Endothelial cell of umbilical vein (primary cell): Measurements from ENCODE around the gene DALRD3. TPM values are rescaled to one million over a fixed set of nuclear protein-coding genes. Genes with fewer than 3 reads are reported as not detected.

Experiments
- BruUV-seq: library from RNA; stranded (reverse); fragments of 400-500 nt; replicated peaks from 2 replicates; lab custom pipeline; 2021; lab: Mats Ljungman, UMichigan
- CTCF ChIA-PET: fragments of 300-600, 350-600 bp; sonication (Branson Sonifier 250); formaldehyde crosslinking; loops from one replicate; lab custom pipeline; 2021; ENCODE audit warnings: antibody characterized with exemption, inconsistent platforms; lab: Charles Lee
- POLR2A ChIA-PET: fragments of 300-600, 350-600 bp; sonication (Branson Sonifier 250); formaldehyde crosslinking; loops from one replicate; lab custom pipeline; 2021; ENCODE audit warnings: antibody characterized with exemption, inconsistent platforms; lab: Charles Lee
- DNase-seq: peaks from one replicate; pipeline ENCODE4 v3.0.0-alpha.2; 2011; ENCODE audit warnings: low read depth, low spot score
- FAIRE-seq: peaks from 2 replicates; lab custom pipeline; 2011; peaks lifted over from hg19 to GRCh38; lab: Jason Lieb, UNC
- H2AFZ ChIP-seq: 2 replicates; pipeline ENCODE4 v1.6.0; 2012; ENCODE audit warnings: low read depth, low read length, control low read depth, inconsistent platforms
- H3K27ac ChIP-seq: 2 replicates; pipeline ENCODE4 v1.5.1; 2011; ENCODE audit warnings: low read depth, mild to moderate bottlenecking, control low read depth, low read length, moderate library complexity; ENCODE audit not compliant: insufficient read depth
- H3K27me3 ChIP-seq, 2 experiments: 2 replicates each; pipeline versions ENCODE4 v1.6.0 to v1.6.1; 2011; ENCODE audit warnings: low read length in 2 of 2, mixed read lengths in 1 of 2; ENCODE audit not compliant: control insufficient read depth in 2 of 2, insufficient read depth in 2 of 2
- H3K36me3 ChIP-seq, 2 experiments: 2 replicates in 1 of 2; 3 replicates in 1 of 2; pipeline ENCODE4 v1.5.1; 2011; ENCODE audit warnings: low read length in 2 of 2, mild to moderate bottlenecking in 1 of 2, moderate library complexity in 1 of 2; ENCODE audit not compliant: control insufficient read depth in 2 of 2, insufficient read depth in 2 of 2; ENCODE audit errors: extremely low read depth in 1 of 2
- H3K4me1 ChIP-seq: 3 replicates; pipeline ENCODE4 v1.5.1; 2011; ENCODE audit warnings: mild to moderate bottlenecking, low read length; ENCODE audit not compliant: control insufficient read depth, insufficient read depth; ENCODE audit errors: extremely low read depth
- H3K4me2 ChIP-seq: 2 replicates; pipeline ENCODE4 v1.6.1; 2011; ENCODE audit warnings: low read length, control low read depth, mixed read lengths; ENCODE audit not compliant: insufficient read depth
- H3K4me3 ChIP-seq, 3 experiments: fragments of 200-600 bp in 1 of 3; sonication (generic), shearing (Covaris generic) in 1 of 3; replicated peaks in 1 of 3; 2 replicates each; pipeline ENCODE4 v1.5.1; 2011 to 2016; ENCODE audit warnings: control low read depth in 3 of 3, low read length in 3 of 3, mild to moderate bottlenecking in 2 of 3, inconsistent platforms in 1 of 3, low read depth in 1 of 3, moderate library complexity in 1 of 3; ENCODE audit not compliant: insufficient read depth in 1 of 3
- H3K79me2 ChIP-seq: 2 replicates; pipeline ENCODE4 v1.6.0; 2012; ENCODE audit warnings: low read length, inconsistent platforms; ENCODE audit not compliant: control insufficient read depth, insufficient read depth
- H3K9ac ChIP-seq: replicated peaks from 2 replicates; pipeline ENCODE3; 2011; ENCODE audit warnings: low read length, control low read depth; ENCODE audit not compliant: insufficient read depth; ENCODE audit errors: extremely low read depth
- H3K9me1 ChIP-seq: replicated peaks from 3 replicates; pipeline ENCODE4 v1.6.0; 2011; ENCODE audit warnings: mild to moderate bottlenecking, low read length; ENCODE audit not compliant: control insufficient read depth, insufficient read depth; ENCODE audit errors: extremely low read depth
- H3K9me3 ChIP-seq: replicated peaks from 2 replicates; pipeline ENCODE4 v1.5.1; 2012; ENCODE audit warnings: low read length, inconsistent platforms; ENCODE audit not compliant: control insufficient read depth, insufficient read depth
- H4K20me1 ChIP-seq: replicated peaks from 2 replicates; pipeline ENCODE3; 2011; ENCODE audit warnings: mild to moderate bottlenecking, low read length; ENCODE audit not compliant: control insufficient read depth, insufficient read depth; ENCODE audit errors: extremely low read depth
- EZH2 ChIP-seq: IDR thresholded peaks from 2 replicates; pipeline ENCODE4 v1.6.1; 2012; ENCODE audit warnings: borderline replicate concordance, low read depth, mild to moderate bottlenecking, moderate library complexity, low read length, inconsistent platforms; ENCODE audit not compliant: severe bottlenecking
- GATA2 ChIP-seq: IDR thresholded peaks from 2 replicates; pipeline ENCODE4 v1.7.0; 2011; ENCODE audit warnings: low read depth, mild to moderate bottlenecking, moderate library complexity, mixed read lengths, low read length; ENCODE audit not compliant: insufficient read length, insufficient read depth
- MYC ChIP-seq: IDR thresholded peaks from one replicate; pipeline ENCODE4 v1.6.1; 2011; ENCODE audit warnings: mild to moderate bottlenecking, low read depth, low read length
- POLR2A ChIP-seq: IDR thresholded peaks from 2 replicates; pipeline ENCODE4 v1.6.1; 2012; ENCODE audit warnings: low read depth, mild to moderate bottlenecking, control low read depth, low read length
- POLR2AphosphoS5 ChIP-seq: IDR thresholded peaks from 2 replicates; pipeline ENCODE4 v1.6.1; 2012; ENCODE audit warnings: low read depth, mild to moderate bottlenecking, control low read depth, low read length, moderate library complexity; ENCODE audit not compliant: insufficient read depth
- dilution Hi-C: fragments of 300-500 bp; cut with MboI; formaldehyde crosslinking; loops from one replicate; pipeline ENCODE4 v1.15.0; 2019; ENCODE audit warnings: low sequenced_read_pairs; ENCODE audit not compliant: extremely low pct_ligation_motif_present
- intact Hi-C: fragments of 100-400 bp; cut with micrococcal nuclease; formaldehyde crosslinking; loops from one replicate; pipeline ENCODE4 v1.10.0; 2022
- polyA plus RNA-seq, 4 experiments: library from polyadenylated mRNA; depleted of rRNA in 3 of 4; stranded (reverse) in 3 of 4; unstranded in 1 of 4; fragments of >200 nt; gene quantifications; 2 replicates each; pipeline versions ENCODE4 v1.2.1 to v1.2.3, GENCODE V29; 2011 to 2012; ENCODE audit warnings: missing spikeins in 1 of 4
- total RNA-seq: library from RNA; stranded (reverse); gene quantifications from 2 replicates; pipeline ENCODE4 v1.2.3, GENCODE V29; 2021
- TF ChIP-seq, protein P1 (sequence below): IDR thresholded peaks from 2 replicates; pipeline ENCODE4 v1.6.1; 2011; ENCODE audit not compliant: insufficient read depth, insufficient read length
- TF ChIP-seq, protein P2 (sequence below), 2 donors: IDR thresholded peaks; 1 replicate in 1 of 2; 2 replicates in 1 of 2; pipeline ENCODE4 v1.5.1; 2011; ENCODE audit warnings: low read length in 2 of 2, mild to moderate bottlenecking in 2 of 2, moderate library complexity in 2 of 2, control low read depth in 1 of 2, inconsistent platforms in 1 of 2, low read depth in 1 of 2; ENCODE audit not compliant: insufficient read depth in 1 of 2; ENCODE audit errors: extremely low read depth in 1 of 2

DALRD3 gene
- total and polyA plus RNA-seq, 2 donors (not counting 3 experiments of a cell fraction or from before 2014, with no cell fraction given), result 22.7 to 60.8 TPM

DNA sequence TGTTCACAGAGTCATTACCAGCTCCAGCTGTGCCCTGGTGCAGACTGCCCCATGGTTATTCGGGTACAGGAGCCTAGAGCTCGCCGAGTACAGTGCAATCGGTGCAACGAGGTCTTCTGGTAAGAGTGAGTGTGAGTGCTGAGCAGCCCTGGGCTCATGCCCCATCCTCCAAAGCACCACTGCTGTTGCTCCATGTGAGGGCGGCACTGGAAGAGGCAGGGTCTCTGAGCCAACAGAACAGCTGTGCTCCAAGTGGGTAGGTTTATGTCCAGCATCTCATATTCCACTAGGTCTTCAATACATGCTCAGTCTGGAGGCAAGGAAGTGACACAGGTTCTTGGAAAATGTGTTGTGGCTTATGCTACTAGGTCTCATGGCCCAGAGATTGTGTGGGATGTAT lies 47.8 kb downstream of the DALRD3 start:
- Histone ChIP-seq H3K4me2 (no peak overlapping the region), H3K36me3 (peaks cover 24 to 45% of the 10 kb centered on the region in 2 experiments), H3K79me2 (no peaks in the 10 kb centered on the region), H3K9ac (no peak overlapping the region), H3K9me1 (no peaks in the 10 kb centered on the region), H3K27me3 (no peaks in the 10 kb centered on the region), H3K4me1 (no peaks in the 10 kb centered on the region), H3K27ac (no peak overlapping the region), H3K9me3 (no peaks in the 10 kb centered on the region), H4K20me1 (no peaks in the 10 kb centered on the region), H2AFZ (no peak overlapping the region), H3K4me3 (no peak overlapping the region)
- POLR2A ChIA-PET, result no interaction called here
- intact Hi-C loops, result no loop called here
- dilution Hi-C loops, result no loop called here
- CTCF ChIA-PET, result no interaction called here
- DNase-seq (no peak), FAIRE-seq (no peak)
- BruUV-seq, result no TSS peak
- no peak for TF ChIP-seq EZH2
- no peak for TF ChIP-seq POLR2A
- no peak for TF ChIP-seq GATA2
- no peak for TF ChIP-seq POLR2AphosphoS5
- TF ChIP-seq, protein P1, sequence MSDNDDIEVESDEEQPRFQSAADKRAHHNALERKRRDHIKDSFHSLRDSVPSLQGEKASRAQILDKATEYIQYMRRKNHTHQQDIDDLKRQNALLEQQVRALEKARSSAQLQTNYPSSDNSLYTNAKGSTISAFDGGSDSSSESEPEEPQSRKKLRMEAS, result no peak
- TF ChIP-seq, protein P2, sequence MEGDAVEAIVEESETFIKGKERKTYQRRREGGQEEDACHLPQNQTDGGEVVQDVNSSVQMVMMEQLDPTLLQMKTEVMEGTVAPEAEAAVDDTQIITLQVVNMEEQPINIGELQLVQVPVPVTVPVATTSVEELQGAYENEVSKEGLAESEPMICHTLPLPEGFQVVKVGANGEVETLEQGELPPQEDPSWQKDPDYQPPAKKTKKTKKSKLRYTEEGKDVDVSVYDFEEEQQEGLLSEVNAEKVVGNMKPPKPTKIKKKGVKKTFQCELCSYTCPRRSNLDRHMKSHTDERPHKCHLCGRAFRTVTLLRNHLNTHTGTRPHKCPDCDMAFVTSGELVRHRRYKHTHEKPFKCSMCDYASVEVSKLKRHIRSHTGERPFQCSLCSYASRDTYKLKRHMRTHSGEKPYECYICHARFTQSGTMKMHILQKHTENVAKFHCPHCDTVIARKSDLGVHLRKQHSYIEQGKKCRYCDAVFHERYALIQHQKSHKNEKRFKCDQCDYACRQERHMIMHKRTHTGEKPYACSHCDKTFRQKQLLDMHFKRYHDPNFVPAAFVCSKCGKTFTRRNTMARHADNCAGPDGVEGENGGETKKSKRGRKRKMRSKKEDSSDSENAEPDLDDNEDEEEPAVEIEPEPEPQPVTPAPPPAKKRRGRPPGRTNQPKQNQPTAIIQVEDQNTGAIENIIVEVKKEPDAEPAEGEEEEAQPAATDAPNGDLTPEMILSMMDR (IDR thresholded peaks at IDR 0.05; ENCODE audit: extremely low read depth in 1 of 2, insufficient read depth in 1 of 2, low read depth in 1 of 2, low read length in 2 of 2), result no peak
- no peak for TF ChIP-seq MYC
